ENCODE measurements around the gene TP73. TPM values are rescaled to one million over a fixed set of nuclear protein-coding genes. Genes with fewer than 3 reads are reported as not detected.

Gene TP73
- polyA plus RNA-seq, 10 donors, result 0.60 to 3.2 (median 0.91) TPM

GRCh38 chr1:3705341-3705950, 53.1 kb downstream of the TP73 start:
- DNase-seq, result no peak

DNA sequence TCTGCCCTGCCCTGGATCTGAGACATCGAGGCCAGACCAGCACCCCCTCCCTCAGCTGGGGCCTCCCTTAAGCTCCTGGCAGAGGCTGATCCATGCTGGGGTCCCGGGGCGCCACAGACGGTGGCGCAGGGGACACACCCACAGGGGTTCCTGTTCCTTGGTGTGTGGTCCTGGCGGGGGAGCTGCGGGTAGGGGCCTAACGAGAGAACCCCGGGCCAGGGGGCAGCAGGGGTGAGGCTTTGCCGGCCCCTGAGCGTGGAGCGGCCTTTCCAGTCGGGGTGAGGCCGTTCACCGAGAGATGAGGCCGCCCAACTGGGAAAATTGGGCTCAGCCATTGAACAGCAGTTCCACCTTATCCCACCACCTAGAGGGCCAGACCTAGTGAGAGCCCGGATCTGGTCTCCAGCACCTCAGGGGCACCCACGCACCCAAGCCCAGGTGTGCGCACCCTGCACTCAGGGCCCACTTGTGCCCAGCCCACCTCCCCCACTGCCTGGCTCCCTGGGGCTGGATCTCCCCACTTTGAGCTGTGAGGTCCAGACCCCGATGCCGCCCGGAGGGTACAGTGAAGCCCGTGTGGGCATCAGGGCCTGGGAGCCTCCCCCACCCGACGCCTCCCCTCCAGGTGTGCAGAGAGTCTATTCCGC, 54.5 kb downstream of the TP73 start:
- no peak for DNase-seq

- no peak for DNase-seq
Measured at GRCh38 chr1:3707298-3707938, 55.1 kb downstream of the TP73 start.

DNA sequence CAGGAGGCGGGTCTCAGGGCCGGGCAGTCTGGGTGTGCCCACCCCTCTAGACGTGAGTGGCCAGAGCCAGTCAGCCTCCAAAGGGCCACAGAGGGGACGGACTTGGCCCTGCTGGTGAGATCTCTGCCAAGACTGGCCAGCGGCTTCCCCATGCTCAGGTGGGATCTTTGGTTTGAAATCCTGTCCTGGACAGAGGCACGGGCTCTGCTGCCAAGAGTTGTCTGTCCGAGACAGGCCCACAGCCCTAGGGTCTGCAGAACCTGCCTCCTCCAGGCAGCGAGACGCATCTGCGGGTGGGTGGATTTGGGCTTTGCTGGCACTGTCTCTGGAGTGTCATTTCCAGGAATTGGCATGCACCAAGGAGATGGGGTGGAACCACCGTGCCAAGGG, 55.6 kb downstream of the TP73 start:
- no peak for DNase-seq

- no peak for DNase-seq
Measured at GRCh38 chr1:3708791-3709190, 56.5 kb downstream of the TP73 start.

DNA sequence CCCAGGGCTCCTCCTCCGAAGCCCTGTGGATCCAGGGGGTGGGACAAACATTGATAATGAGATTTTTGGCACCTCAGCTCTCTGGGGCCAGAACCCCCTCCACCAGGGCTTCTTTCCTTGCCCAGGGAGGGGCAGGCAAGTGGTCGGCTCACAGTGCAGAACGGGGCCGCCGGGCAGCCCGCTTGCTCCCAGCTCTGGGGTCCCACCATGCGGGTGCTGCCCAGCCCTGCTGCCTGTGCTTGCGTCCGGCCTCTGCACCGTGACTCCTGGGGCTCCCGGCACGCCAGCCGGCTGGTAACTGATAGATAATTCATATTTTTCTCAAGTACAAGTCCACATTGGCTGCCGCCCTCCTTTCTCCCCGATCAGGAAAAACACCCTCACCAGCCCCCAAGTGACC, 57.9 kb downstream of the TP73 start:
- no peak for DNase-seq

GRCh38 chr1:3711381-3711779, 59.1 kb downstream of the TP73 start:
- no peak for DNase-seq

GRCh38 chr1:3711780-3712451, 59.6 kb downstream of the TP73 start:
- peak in 1 of 3 donors; percentile 36 for DNase-seq

DNA sequence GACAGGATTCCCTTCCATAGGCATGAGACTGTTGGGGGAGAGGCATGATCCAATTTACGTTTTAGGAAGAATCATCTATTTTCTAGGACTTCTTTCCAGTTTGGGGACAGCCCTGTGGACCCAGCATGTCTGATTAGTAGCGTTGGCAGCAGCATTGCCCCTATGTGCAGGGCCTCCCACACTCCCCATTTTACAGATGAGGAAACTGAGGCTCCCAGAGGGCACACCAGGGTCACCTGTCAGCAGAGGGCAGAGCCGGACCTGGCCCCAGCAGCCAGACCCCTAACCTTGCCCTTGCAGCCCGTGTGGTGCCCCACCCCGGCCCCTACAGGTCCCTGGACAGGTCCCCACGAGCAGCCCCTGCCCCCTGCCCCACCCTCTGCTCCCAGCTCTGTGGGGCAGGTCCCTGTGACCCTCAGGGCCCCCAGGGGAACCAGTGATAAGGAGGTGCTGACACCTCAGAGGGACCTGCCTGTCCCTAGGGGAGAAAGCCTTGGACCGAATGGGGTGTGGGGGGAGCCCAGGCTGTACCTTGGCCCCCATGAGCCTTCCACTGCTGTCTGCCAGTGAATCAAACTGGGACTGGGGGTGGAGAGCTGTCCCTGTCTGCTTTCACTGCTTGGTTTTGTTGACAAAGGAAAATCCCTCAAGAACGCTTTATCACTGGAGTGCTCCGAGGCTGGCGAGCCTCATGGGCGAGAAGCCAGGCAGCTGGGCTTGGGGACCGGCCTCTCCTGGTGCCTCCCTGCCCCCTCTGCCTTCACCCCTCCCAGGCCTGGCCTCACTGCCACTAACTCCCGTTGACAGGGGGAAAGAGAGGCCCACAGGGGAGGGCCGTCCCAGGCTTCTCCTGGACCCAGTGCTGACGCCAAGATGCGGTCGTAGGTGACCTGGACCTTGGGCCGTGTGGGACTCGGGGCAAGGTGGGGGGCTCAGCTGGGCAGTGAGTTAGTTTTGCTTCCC, 60.5 kb downstream of the TP73 start:
- peak in 1 of 3 donors; percentile 62 for DNase-seq

DNA sequence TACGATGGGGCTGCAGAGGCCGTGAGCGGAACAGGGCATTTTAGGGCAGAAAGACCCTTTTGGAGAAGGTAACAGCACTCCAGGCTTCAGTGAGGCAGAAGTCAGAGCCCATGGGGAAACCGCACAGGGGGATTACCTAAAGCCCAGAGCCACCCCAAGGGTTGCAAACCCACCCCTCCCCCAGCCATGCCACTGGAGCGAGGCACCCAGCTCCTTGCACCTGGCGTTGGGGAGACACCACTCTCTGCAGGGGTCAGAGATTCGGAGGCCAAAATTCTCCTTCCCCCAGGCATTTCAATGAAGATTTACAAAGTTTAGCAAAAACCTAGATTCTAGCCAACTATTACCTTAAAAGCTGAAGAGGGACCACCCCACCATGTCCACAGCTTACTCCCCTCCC, 61.5 kb downstream of the TP73 start:
- no peak for DNase-seq

DNA sequence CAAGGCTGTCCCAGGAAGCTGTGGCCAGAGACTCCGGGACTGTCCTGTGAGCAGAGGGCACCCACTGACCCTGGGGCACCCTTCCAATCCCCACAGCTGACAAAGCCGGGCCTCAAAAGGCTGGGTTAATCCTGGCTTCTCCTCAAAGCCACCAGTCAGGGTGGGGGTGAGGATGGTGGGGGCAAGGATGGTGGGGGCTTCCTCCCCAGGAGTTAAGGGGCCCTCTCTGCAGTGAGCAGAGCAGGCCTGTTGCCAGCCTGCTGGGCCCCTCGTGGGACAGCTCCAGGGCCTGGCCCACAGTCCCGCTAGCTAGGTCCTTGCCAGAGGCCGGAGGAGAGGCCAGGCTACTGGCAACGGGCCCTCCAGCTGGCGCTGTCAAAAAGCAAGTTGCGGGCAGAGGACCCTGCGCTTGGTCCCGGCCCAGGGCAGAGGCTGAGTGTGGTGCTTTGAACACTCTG, 62.0 kb downstream of the TP73 start:
- DNase-seq, result peak; percentile 45 to 69 (median 58)

DNA sequence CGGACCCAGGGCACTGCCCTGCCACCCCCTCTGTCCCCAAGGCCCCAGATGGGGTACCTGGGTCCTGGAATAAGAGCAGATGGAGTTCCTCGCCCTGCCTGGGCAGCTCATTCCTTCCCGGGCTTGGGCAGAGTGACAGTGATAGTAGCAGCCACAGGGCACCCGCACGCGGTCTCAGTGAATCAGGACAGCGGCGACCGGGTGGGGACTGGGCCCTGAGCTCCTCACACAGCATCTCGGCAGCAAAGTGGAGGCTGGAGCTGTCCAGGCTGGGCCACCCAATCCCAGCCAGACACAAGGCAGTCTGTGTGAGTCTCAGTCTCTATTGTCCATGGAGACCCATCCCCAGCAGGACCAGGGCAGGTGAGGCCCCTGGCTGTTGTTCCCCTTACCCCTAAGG, 62.5 kb downstream of the TP73 start:
- no peak for DNase-seq

GRCh38 chr1:3716351-3716750, 64.0 kb downstream of the TP73 start:
- DNase-seq, result no peak

- no peak for DNase-seq
Measured at GRCh38 chr1:3717041-3717714, 64.9 kb downstream of the TP73 start.

- DNase-seq, result peak in 1 of 3 donors; percentile 59
Measured at GRCh38 chr1:3717715-3718601, 65.6 kb downstream of the TP73 start.

DNA sequence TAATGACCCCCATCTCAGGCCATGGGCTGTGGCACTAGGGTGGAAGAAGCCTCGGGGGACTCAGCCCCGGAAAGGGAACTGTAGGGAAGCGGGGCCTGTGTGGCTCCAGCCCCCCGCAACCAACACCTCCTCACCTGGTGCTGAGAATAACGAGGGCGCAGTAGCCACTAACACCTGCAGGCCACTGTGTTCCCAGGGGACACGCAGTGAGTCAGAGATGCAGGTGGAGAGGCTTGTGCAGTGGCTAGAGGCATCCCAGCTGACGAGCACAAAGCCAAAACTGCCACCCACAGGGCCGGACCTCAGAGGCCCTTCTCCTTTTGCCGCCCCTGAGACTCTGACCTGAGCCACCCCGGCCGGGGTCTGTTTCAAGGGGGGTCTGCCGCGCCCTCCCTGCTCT, 66.4 kb downstream of the TP73 start:
- no peak for DNase-seq

DNA sequence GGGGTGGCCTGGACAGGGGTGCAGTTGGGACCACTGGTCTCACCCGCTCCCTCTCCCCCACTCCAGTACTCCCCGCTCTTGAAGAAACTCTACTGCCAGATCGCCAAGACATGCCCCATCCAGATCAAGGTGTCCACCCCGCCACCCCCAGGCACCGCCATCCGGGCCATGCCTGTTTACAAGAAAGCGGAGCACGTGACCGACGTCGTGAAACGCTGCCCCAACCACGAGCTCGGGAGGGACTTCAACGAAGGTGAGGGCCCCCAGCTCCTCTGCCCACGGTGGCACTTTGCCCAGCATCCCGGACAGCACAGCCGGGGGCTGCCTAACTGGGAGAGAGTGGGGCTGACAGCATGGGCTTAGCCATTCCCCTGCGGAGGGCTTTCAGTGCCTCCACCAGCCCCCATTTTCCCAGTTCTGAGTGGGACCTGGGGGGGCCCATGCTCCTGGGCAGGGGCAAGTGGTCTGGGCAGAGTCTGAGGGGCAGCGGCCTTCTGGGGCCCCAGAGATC, 69.7 kb downstream of the TP73 start:
- no peak for DNase-seq

DNA sequence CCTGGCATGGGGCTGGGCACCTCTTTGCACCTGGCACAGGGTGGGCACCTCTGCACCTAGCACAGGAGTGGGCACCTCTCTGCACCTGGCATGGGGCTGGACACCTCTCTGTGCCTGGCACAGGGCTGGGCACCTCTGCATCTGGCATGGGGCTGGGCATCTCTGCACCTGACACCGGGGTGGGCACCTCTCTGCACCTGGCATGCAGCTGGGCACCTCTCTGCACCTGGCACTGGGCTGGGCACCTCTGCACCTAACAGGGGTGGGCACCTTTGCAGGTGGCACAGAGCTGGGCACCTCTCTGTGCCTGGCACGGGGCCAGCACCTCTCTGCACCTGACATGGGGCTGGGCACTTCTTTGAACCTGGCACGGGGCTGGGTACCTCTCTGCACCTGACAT, 70.5 kb downstream of the TP73 start:
- no peak for DNase-seq

- peak; percentile 43 to 76 (median 70) for DNase-seq
Measured at GRCh38 chr1:3724416-3725030, 72.2 kb downstream of the TP73 start.
